ENCODE data around the gene PTPN21. TPM values are rescaled to one million over a fixed set of nuclear protein-coding genes. Genes with fewer than 3 reads are reported as not detected.

PTPN21 gene
- total RNA-seq, 1 donor = 16.2 TPM

- no peak overlapping the region for H3K4me3 ChIP-seq (ENCODE audit: low read depth, low read length)
- TF ChIP-seq CTCF (IDR thresholded peaks at IDR 0.05; ENCODE audit: insufficient read depth, low read length) = no peak
- DNase-seq (ENCODE audit: low read depth) = no peak
Measured at GRCh38 chr14:88490168-88490567, 64.6 kb downstream of the PTPN21 start.

- no peak overlapping the region for H3K4me3 ChIP-seq (ENCODE audit: low read depth, low read length)
- DNase-seq (ENCODE audit: low read depth) = no peak
- TF ChIP-seq CTCF (IDR thresholded peaks at IDR 0.05; ENCODE audit: insufficient read depth, low read length) = no peak
Measured at GRCh38 chr14:88488897-88489296, 65.9 kb downstream of the PTPN21 start.

DNA sequence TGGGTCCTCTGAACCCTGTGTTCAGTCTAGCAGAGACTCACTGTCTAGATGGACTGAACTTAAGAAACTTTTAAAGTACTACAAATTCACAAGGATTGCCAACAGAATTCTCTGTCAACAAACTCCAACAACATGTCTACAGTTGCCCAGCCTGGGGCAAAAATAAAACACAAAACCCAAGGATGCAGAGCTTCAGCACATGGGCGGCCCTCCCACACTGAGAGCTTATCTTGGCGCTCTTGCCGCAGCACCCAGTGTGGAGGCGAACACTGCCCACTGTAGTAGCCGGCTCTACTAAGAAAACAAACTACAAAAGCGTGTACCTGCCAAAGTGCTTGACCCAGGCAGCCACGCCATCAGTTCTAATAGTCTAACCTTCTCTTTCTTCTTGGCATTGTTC lies 66.7 kb downstream of the PTPN21 start:
- no peak overlapping the region for H3K4me3 ChIP-seq (ENCODE audit: low read depth, low read length)
- no peak for DNase-seq (ENCODE audit: low read depth)
- no peak for TF ChIP-seq CTCF (IDR thresholded peaks at IDR 0.05; ENCODE audit: insufficient read depth, low read length)

DNA sequence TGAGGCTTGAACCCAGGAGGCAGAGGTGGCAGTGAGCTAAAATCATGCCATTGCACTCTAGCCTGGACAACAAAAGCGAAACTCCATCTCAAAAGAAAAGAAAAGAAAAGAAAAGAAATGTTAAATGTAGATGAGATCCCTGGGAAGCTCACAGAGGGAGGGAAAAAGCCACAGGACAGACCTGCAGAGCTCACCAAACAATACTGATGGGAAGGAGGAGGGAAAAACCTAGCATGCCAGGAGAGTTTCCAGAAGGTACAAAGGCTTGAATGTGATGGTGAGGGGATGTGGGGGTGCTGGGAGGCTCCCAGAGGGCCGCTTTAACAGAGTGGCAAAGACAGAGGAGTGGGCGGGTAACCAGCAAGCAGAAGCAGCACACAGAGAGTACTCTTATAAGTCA lies 72.3 kb downstream of the PTPN21 start:
- TF ChIP-seq CTCF (IDR thresholded peaks at IDR 0.05; ENCODE audit: insufficient read depth, low read length) = no peak

DNA sequence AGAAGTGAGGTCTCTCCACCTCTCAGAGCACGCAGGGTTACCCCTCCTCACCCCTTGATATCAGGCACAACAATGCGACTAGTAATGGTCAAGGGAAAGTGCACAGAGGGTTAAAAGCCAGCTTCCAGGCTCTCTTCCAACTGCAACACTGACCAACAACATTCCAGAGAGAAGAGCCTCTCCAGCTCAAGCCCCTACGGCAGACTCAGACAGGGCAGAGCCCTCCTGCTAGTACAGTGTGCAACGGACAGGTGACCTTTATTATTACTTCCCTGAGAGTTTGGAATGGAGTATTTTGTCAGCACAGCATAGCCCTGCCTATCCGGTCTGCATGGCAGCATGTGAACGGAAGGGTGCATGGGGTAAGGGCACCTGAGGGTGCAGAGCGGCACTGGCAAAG lies 73.0 kb downstream of the PTPN21 start:
- TF ChIP-seq CTCF (IDR thresholded peaks at IDR 0.05; ENCODE audit: insufficient read depth, low read length) = no peak
- no peak for DNase-seq (ENCODE audit: low read depth)
- H3K4me3 ChIP-seq (ENCODE audit: low read depth, low read length) = no peak overlapping the region

More for the DNA sequence above, 72.3 kb downstream of the PTPN21 start:
- no peak for DNase-seq (ENCODE audit: low read depth)
- no peak overlapping the region for H3K4me3 ChIP-seq (ENCODE audit: low read depth, low read length)

GRCh38 chr14:88481059-88481458 lies 73.7 kb downstream of the PTPN21 start:
- no peak overlapping the region for H3K4me3 ChIP-seq (ENCODE audit: low read depth, low read length)
- no peak for TF ChIP-seq CTCF (IDR thresholded peaks at IDR 0.05; ENCODE audit: insufficient read depth, low read length)
- no peak for DNase-seq (ENCODE audit: low read depth)

DNA sequence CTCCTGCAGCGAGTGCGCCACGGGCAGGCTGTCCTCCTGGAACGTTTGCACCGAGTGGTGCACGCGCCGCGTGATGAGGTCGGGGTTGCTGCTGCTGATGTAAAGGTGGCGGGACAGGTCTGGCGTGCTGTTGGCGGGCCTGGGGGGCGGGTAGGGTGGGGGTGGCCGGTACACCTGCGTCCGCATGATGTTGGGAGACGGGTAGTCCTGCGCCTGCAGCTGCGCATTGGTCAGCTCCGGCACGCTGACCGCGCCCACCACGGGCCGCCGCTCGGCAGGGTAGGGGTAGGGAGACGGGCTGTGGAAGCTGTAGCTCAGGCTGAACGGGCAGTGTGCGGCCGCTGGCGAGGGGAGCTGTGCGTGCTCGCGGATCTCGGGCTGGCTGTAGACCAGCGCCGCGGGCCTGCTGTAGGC lies 75.2 kb downstream of the PTPN21 start:
- no peak for TF ChIP-seq CTCF (IDR thresholded peaks at IDR 0.05; ENCODE audit: insufficient read depth, low read length)
- DNase-seq (ENCODE audit: low read depth) = no peak
- H3K4me3 ChIP-seq (ENCODE audit: low read depth, low read length) = no peak overlapping the region
